Measurements from ENCODE around the gene SNAPC4.

DNA sequence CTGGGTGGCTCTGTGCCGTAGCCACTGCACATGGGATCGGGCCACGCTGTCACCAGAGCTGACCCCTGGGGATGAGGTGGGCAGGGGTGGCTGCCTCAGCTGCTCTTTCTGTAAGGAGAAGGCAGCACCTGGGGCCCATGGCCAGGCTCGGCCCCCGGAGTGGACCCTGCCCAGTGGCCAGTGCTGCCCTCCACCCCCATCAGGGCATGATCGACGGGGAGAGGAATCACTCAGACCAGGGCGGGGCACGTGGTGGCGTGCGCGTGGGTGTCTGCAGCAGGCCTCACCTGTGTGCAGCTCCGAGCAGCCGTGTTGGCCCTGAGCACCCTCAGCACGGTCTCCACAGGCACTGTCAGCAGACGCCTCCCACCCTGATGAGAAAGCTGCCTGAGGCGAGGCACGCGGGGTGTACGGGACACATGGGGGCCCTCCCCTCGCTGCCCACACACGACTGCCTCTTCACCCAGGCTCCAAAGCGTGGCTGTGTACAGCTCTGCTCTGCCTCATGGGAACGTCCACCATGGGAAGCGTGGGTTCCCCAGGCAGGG lies 17.9 kb downstream of the SNAPC4 start:
- TF ChIP-seq EZH2 (IDR thresholded peaks at IDR 0.05; ENCODE audit: borderline replicate concordance, low read depth, low read length, poor library complexity, severe bottlenecking), result no peak
- TF ChIP-seq, protein P1, sequence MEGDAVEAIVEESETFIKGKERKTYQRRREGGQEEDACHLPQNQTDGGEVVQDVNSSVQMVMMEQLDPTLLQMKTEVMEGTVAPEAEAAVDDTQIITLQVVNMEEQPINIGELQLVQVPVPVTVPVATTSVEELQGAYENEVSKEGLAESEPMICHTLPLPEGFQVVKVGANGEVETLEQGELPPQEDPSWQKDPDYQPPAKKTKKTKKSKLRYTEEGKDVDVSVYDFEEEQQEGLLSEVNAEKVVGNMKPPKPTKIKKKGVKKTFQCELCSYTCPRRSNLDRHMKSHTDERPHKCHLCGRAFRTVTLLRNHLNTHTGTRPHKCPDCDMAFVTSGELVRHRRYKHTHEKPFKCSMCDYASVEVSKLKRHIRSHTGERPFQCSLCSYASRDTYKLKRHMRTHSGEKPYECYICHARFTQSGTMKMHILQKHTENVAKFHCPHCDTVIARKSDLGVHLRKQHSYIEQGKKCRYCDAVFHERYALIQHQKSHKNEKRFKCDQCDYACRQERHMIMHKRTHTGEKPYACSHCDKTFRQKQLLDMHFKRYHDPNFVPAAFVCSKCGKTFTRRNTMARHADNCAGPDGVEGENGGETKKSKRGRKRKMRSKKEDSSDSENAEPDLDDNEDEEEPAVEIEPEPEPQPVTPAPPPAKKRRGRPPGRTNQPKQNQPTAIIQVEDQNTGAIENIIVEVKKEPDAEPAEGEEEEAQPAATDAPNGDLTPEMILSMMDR (conservative IDR thresholded peaks at IDR 0.05; ENCODE audit: low read depth, low read length), result no peak

All from A673 (cell line).